G401.6 (cell line): ENCODE results near the gene ARHGEF10L.

Experiments
- FAIRE-seq: peaks from 2 replicates; lab custom pipeline; 2012; peaks lifted over from hg19 to GRCh38; lab: Jason Lieb, UNC

The ARHGEF10L gene

DNA sequence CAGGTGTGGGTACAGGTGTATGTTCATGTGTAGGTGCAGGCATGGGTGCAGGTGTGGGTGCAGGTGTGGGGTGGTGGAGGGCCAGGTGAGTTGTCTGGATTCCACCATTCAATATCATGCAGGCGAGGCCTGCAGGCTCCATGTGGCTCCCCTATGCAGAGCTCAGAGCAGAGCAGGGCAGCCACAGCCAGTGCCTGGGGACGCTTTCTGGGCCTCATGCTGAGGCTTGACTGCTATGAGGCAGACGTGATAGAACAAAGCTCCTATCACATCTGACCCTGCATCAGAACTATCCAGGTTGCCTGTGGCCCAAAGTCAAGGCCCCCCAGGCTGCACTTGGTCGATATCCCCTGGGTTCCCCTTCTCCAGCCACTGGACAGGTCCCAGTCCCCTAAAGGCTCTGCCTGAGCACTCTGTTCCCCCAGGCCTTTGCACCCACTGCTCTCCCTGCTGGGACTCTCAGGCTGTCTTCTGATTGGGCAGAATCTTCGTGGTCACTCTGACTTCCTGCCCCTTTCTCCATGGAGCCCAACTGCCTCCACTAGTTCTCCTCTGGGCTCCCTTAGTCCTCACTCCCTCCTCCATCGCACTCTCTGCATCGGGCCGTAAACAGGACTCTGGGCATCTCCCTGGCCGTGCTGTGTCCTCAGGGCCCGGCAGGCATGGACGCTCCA, 137.0 kb downstream of the ARHGEF10L start:
- no peak for FAIRE-seq

DNA sequence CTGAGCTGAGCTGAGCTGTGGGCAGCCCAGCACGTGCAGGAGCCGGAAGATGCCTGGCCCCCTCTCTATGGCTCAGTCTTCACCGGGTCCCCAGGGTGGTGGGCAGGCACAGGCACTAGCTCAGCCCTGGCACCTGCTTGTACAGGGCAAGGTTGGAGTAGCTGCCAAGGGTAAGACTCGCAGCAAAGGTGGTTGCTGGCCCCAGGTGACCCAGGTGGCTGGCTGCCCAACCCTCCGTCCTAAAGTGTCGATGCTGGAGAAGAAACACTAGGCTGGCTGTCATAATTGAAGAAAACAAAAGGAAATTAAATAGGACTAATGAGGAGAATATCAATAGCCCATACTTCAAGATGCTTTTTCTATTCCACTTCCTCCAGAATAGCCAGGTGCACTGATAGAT, 138.5 kb downstream of the ARHGEF10L start:
- FAIRE-seq = no peak

DNA sequence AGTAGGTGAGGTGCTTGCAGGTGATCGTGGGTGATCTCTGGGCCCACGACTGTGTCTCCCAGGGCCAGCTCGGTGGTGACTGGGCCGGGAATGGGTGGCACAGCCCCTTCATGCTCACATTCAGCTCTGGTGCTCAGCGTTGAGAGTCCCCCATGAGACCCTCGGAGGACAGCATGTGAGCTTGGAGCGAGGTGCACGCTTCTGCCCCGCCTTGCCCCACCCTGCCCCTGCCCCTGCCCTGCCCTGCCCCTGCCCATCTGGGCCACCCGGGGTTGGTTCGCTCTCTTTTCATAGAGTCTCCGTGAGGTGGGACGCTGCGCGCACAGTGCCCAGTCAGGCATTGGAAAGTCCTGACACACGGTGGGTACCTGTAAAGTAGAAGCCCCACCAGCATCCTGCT, 140.4 kb downstream of the ARHGEF10L start:
- FAIRE-seq = no peak

DNA sequence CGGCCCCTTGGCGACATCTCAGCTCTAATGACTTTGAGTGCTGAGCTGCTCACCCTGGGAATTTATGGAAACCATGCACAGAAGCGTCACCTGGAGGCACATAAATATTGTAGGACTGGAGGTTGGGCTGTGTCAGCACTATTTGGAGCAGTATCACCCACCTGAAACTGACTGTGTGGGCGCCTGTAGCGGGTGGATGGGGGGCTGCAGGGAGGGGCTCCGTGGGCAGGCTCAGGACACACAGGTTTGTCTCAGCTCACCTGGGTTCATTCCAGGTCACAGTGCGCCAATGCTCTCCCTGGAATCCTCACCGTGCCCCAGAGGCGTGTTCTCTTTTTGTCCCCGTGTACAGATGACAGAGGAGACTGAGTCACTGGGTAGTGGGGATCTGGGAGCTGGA, 140.8 kb downstream of the ARHGEF10L start:
- no peak for FAIRE-seq

DNA sequence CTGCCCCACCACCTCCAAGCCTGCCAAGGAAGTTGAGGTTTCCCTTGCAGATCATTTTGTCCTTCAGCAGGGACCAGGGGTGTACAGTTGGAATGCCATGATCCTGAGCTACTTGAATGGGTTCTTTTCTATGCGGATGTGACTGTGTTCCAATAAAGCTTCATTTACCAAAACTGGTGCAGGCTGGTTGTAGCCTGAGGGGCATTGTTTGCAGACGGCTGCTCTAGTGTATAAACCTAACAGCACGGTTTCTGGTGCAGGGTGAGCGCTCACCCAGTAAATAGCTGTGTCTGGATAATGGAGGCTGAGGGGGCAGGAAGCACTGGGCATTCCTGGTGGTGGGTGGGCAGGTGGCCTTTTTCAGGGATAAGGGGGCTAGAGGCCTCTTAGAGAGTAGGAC, 142.9 kb downstream of the ARHGEF10L start:
- no peak for FAIRE-seq

DNA sequence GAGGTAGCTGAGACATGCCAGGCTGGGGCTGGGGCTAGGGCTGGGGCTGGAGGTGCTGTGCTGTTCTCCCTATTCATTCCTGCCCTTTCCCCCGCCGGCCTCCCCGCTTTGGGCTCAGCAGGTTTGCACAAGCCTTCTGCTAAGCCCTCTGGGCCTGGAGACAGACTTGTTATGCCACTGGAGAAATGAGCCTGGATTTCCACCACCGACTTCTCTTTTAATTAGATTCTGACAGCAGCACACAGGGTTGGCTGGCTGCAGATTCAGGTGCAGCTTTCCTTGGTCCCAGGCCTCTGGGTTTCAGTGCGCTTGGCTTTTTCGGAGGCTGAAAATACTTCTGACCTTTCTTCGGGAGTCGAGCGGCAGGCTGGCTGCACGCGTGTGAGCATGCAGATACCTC, 144.1 kb downstream of the ARHGEF10L start:
- no peak for FAIRE-seq

DNA sequence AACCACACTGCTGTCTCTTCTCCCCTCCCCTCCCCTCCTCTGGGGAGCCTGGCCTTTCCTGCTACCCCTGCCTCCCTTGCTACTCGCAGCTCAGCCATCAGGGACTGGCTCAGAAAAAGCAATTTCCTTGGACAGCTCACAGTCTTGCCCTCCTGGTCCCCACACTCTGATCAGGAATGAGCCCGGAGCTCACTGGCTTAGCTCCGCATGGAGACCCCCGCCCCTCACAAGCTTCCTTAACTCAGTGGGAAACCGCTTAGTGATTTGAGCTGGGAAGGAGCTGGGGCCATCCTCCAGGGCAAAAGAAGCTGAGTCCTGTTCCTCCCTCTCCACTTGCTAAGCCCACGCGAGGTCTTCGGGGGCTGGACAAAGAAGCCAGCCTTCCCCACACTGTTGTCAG, 145.3 kb downstream of the ARHGEF10L start:
- no peak for FAIRE-seq

DNA sequence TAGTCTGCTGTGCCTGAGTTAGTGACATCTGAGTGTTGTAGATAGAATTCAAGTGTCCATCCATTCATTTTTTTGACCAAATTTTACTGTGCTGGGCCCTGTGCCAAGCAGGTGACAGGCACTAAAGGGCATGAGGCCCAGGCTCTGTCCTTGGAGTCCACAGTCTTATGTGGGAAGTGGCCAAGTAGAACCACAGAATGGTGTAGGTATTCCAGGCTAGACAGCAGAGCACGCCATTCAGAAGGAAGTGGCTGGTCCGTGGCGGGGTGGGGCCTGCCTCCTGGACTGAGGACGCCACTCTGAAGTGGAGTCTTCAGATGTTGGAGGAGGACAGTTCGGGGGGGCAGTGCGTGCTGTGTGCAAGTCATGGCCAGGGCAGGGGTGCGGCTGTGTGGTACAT, 146.8 kb downstream of the ARHGEF10L start:
- FAIRE-seq = no peak

DNA sequence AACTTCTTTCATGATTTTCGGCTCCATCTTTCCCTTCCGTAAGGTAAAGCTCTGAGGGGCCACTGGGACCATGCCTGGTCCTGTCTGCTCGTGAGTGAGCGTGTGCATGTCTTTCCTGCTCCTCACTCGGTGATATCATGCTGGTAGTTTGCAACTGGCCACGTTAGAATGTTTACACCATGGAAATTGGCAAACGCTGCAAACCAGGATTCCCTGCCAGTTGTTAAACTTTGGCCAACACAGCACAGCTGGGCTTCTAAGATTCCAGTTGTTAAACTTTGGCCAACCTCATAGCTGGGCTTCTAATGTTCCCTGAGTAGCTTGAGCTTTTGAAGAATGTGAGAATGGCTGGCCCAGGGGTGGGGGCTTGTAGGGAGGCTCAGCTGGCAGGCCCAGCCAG, 147.6 kb downstream of the ARHGEF10L start:
- no peak for FAIRE-seq

DNA sequence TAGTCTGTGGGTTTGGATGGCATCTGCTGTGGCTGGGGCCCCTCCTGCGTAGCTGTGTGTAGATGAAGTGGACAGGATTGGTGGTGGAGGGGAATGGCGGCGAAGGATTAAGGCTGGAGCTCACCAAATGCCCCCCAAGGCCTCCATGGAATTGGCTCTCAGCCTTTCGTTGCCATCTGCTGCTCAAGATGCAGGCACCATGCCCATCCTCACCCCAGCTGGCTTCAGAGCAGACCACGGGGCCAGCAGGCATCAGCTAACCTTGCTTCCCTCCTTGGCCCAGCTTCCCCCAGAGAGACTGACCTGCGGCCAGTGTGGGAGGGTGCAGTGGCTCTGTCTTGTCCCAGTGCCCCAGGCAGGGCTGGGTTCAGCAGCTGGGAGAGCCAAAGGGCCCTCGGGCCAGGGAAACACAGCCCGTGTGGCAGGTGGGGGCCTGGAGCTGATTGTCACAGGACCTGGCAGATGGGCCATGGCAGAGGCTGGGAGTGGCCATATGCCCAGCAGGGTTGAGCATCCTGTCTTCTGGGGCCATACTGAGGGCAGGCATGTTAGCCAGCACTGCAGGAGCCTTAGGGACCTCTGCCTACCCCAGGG, 148.8 kb downstream of the ARHGEF10L start:
- no peak for FAIRE-seq

DNA sequence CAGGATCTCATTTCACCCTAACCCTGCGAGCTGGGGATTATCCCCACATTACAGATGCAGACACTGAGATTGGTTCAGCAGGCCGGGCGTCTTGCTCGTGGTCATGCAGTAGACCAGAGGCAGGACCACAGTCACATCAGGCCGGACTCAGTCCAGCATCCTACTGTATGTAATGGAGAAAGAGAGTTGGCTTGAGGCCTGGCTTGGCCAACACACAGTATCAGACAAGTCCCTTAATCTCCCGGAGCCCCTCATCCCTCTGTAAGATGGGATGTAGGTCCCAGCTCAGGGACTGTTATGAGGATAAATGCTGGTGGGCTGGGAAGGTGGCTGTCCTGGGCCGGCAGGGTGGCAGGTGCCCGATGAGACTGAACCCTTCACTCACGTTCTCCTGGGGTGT, 149.5 kb downstream of the ARHGEF10L start:
- no peak for FAIRE-seq

DNA sequence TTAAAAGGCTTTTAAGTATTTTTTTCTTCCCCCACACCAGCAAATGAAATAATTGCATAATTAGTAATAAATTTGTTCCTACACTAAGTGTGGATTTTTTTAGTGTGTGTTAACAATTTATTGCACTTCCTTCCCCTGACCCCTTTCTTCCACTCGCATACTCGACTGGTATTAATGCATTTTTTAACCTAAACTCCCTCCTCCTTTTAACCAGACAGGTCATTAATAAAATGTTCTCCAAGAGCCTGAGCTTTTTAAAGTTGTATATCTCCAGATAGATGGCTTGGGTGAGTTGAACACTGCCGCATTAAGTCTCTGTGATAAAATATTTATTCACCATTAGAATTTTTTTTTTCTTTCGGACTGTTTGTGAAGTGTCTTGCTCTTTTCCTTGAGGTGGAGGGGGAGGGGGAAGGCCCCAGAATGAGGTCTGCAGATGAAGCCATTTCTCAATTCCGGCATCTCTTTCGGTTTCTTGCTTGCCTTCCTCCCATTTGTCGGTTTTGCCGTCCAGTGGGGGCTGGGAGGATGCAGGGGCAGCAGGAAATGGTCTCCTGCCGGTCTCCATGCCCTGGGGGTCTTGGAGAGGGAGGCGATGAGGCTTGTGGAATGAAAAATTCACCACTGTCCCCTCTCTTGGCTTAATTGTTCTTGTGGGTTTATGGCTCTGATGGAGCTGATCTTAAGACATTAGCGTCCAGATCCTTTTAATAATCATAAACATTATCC, 151.6 kb downstream of the ARHGEF10L start:
- FAIRE-seq = no peak

DNA sequence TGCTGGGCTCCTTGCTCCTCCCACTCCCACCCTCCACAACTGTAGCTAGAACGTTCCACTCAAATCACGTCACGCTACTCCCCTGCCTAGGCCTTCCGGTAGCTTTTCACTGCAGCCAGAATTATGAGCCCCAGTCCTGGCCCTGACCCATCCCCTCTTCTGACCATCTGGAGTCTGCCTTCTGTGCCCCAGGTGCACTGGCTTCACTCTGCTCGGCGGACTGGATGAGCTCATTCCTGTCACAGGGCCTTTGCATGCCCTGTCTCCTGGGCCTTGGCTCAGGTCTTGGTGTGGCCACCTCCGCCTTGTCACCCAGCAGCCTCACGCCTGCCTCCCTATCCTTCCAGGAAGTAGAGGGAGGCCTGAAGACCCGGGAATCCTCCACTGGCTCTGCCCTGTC, 153.1 kb downstream of the ARHGEF10L start:
- FAIRE-seq = no peak

DNA sequence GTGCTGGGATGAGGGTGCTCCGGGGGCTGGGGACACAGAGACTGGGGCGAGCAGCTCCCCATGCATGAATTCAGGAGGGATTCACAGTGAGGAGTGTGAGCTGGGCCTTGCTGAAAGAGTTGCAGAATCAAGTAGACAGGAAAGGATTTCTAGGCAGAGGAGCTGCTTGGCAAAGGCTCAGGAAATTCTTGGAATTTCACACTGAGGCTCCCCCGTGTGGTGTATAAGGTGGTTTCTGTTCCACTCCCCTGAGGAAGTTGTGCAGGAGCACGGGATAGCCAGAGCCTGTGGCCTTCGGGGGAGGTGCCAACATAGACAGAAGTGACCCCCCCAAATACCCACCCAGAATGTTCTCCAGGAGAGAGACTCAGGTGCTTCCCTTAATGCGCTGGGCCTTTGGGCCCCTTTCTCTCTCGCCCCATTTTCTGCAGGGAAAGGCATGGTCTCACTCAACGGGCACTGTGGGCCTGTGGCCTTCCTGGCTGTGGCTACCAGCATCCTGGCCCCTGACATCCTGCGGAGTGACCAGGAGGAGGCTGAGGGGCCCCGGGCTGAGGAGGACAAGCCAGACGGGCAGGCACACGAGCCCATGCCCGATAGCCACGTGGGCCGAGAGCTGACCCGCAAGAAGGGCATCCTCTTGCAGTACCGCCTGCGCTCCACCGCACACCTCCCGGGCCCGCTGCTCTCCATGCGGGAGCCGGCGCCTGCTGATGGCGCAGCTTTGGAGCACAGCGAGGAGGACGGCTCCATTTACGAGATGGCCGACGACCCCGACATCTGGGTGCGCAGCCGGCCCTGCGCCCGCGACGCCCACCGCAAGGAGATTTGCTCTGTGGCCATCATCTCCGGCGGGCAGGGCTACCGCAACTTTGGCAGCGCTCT, 157.2 kb downstream of the ARHGEF10L start:
- FAIRE-seq = no peak

DNA sequence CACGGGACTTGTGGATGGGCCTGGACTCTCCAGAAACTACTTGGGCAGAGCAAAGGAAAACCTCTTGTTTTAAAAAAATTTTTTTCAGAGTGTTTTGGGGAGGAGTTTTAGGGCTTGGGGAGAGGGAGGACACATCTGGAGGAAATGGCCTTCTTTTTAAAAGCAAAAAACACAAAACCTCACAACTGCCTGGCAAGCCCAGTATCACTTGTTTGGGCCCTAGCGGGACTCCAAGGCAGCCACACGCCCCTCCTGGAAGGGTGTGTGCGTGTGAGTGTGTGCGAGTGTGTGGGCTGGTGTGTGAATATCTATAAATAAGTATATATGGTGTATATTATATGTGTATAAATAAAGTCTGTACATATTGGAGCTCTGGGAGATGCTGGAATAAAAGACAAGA, 158.0 kb downstream of the ARHGEF10L start:
- FAIRE-seq = no peak

DNA sequence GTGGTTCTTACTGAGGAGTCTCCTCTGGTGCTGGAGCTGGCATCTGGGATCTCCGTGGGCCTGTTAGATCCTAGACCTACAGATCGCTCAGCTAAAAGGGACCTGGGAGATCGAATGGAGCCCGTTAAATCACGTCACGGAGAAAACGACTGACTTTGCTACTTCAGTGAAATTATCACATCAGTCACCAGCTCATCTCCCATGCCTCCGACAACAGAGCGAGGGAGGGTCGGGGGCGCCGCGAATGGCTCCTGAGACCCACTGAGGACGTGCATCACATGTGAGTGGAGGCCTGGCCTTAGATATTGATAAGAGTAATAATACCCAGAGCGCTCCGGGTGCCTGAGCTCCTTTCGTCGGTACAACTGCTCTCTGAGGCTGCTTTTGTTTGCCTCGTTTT, 160.1 kb downstream of the ARHGEF10L start:
- no peak for FAIRE-seq

DNA sequence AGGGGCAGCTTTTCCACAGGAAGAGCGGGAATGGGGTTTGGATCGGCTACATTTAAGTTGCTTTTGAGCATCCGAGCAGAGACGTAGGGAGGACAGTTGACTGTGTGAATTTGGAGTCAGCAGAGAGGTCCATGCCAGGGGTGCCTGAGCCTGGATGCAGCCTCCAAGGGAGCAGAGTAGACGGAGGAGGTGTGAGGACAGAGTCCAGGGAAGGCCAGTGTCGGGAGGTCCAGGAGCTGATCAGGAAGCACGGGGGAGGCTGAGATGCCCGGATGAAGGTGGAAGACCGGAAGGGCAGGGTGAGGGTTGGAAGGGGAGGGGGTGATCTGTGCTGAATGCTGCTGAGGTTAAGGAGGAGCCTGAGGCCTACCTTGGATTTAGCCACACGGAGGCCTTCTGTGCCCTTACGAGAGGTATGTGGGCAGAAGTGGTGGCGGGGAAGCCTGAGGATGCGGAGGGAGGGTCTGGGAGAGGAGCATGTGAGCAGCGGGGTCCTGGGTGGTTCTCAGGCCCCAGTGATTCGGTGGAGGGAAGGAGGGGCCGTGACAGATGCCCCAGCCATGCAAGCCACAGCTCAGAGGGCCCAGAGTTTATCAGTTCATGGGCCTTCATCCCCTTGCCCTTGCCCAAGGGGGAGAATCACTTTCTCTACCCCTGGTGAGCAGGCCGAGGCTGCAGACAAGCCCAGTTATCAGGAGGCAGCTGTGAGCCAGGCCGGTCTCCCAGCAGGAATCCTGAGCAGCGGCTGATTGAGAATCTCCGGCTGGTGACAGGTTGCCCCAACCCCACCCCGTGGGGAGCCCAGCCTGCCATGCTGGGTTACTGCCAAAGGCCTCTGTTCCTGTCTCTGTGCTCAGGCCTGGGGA, 161.7 kb downstream of the ARHGEF10L start:
- FAIRE-seq = no peak

DNA sequence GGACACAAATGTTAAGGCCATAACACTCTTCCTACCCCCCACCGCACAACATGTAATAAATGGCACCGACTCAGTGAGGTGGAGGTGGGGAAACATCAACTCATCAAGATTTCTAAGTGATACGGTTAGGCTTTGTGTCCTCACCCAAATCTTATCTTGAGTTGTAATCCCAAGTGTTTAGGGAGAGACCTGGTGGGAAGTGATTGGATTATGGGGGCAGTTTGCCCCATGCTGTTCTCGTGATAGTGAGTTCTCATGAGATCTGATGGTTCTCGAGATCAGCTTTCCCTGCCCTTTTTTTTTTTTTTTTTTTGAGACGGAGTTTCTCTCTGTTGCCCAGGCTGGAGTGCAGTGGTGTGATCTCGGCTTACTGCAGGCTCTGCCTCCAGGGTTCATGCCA, 164.7 kb downstream of the ARHGEF10L start:
- no peak for FAIRE-seq

DNA sequence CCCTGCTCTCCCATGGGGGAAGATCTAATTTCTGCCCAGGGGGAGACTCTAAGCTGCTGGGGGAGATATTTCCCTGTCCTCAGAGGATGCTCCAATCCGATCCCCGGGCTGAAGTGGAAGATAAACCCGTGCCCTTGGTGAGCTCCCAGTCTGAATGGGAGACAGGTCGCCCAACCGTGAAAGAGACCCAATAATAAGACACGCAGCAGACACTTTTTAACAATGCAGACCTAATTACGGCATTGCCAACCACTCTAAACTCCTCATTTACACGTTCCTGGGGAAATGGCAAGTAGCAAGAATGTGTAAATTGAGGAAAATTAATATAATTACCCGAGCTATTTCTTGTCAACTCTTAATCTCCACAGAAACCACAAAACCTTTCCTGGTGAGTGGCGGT, 166.9 kb downstream of the ARHGEF10L start:
- FAIRE-seq = no peak

DNA sequence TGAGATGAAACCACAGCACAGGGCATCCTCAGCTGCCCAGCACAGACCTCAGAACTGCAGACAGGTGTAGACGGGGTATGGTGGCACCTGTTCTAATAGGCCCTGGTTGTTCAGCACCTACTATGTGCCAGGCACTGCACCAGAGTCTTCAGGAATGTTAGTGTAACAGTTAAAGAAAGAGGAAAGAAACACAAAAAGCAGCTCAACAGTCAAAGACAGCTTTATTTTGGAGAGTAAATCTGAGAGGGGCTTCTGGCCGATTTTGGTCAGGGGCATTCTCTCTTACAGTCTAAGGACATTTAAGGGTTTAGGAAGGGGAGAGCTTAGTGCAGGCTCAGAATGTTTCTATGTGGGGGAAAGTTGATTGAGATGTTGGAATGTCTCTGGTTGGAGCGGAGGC, 170.5 kb downstream of the ARHGEF10L start:
- no peak for FAIRE-seq

DNA sequence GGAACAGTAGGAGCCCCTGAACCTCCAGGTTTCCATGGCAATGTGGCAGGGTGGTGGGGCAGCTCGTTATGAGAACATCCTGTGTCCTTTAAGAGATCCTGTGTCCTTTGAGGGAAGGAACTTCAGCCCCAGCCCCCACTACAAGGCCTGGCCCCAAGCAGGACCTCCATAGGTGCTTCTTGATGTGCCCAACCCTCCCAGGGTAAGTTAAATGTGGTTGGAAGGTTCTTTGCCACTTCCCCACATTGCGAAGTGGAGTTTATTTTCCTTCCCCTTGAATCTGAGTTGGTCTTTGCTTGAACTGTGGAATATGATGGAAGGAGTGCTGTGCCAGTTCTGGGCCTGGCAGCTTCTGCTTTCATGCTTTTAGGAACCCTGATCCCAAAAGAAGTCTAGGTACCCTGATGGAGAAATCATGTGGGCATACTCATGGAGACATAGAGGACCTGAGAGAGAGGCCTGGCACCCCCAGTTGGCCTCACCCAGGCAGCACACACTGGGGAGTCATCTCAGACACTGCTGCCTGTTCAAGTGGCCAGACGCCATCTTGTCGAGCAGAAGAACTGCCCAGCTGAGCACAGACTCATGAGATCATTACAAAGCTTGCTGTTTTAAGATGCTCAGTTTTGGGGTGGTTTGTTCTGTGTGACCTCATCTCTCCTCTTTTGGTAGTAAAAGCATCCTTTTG, 171.5 kb downstream of the ARHGEF10L start:
- FAIRE-seq = no peak
